LNCAP (cell line): ENCODE data around the gene IL34.

Experiments used
- TF ChIP-seq, protein P1 (sequence below): fragments of 450-650 bp; IDR thresholded peaks from 2 replicates; pipeline ENCODE4 v1.5.1; 2017; ENCODE audit warnings: mild to moderate bottlenecking

Gene IL34

DNA sequence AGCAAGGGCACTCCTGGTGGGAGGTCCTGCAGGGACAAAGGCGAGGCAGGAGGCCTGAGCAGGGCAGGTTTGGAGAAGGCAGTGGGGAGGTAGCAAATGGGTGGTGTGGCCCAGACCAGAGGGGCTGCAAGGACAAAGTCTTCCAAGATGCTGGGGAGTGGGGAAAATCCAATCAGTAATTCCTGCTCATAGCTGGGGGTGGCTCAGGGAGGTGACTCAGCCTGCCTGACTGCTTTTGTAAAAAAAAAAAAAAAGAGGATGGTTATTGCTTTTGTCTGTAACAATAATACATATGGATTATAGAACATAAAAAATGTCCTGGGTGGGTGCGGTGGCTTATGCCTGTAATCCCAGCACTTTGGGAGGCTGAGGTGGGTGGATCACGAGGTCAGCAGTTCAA is 5.2 kb downstream of the IL34 start:
- TF ChIP-seq, protein P1, sequence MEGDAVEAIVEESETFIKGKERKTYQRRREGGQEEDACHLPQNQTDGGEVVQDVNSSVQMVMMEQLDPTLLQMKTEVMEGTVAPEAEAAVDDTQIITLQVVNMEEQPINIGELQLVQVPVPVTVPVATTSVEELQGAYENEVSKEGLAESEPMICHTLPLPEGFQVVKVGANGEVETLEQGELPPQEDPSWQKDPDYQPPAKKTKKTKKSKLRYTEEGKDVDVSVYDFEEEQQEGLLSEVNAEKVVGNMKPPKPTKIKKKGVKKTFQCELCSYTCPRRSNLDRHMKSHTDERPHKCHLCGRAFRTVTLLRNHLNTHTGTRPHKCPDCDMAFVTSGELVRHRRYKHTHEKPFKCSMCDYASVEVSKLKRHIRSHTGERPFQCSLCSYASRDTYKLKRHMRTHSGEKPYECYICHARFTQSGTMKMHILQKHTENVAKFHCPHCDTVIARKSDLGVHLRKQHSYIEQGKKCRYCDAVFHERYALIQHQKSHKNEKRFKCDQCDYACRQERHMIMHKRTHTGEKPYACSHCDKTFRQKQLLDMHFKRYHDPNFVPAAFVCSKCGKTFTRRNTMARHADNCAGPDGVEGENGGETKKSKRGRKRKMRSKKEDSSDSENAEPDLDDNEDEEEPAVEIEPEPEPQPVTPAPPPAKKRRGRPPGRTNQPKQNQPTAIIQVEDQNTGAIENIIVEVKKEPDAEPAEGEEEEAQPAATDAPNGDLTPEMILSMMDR = no peak

DNA sequence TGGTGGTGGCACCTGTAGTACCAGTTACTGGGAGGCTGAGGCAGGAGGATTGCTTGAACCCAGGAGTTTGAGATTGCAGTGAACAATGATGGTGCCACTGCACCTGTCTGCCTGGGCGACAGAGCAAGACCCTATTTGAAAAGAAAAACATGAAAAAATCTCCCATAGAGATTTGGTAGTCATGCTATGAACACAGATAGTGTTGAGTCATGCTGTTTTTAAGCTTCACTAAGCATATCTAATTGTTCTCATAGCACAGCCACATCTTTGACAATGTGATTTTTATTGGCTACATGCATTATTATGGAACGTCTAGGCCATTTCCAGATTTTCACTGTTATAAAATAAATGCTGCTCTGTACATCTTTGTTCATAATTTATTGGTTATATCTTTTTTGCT is 6.0 kb downstream of the IL34 start:
- TF ChIP-seq, protein P1 = no peak

DNA sequence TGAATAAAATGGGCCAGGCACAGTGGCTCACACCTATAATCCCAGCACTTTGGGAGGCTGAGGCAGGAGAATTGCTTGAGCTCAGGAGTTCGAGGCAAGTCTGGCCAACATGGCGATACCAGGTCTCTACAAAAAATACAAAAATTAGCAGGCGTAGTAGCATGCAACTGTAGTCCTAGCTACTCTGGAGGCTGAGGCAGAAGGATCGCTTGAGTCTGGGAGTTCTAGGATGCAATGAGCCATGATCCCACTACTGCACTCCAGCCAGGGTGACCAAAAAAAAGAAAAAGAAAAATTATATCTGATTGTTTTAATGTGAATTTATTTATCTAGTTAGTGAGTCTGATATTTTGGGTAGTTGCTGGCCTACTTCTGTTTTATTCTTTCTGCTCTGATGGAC is 7.0 kb downstream of the IL34 start:
- TF ChIP-seq, protein P1 = no peak

DNA sequence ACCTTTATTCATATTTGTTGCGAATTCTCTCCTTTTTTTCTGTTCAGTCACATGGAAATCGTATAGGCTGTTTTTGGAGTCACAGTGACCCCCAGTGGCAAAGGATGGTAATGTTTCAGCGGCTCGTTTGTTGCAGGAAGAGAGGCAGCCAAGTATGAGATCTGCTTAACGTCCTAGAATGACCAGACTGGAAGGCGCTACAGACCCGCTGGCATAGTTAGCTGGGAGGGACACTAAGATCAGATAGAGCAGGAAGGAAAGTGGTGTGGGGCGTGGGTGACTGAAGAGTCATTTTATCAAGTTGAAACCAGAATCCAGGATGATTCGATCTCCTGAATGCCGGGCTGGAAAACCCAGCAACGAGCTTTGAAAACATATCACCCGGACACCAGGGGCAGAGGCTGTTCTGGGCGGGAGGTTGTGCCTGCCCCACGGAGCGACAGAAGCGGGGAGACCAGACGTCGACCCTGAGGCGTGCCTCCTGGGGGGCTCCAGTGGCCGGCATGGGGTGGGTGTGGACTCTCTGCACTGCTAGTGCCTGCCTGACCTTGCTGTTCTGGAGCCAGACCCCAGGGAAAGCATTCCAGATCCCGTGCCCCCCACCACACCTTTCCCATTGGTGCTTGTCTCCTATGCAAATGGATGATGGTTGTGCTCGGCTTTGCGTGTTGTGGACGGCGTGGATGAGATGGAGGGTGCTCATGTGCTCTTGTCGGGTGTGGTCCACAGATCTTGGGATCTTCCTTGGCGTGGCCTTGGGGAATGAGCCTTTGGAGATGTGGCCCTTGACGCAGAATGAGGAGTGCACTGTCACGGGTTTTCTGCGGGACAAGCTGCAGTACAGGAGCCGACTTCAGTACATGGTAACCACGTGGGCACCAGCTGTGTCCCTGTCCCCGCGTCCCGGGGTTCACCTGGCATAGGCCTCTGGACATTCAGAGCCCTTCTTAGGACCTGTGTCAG is 7.7 kb downstream of the IL34 start:
- TF ChIP-seq, protein P1 = peak; percentile 83

DNA sequence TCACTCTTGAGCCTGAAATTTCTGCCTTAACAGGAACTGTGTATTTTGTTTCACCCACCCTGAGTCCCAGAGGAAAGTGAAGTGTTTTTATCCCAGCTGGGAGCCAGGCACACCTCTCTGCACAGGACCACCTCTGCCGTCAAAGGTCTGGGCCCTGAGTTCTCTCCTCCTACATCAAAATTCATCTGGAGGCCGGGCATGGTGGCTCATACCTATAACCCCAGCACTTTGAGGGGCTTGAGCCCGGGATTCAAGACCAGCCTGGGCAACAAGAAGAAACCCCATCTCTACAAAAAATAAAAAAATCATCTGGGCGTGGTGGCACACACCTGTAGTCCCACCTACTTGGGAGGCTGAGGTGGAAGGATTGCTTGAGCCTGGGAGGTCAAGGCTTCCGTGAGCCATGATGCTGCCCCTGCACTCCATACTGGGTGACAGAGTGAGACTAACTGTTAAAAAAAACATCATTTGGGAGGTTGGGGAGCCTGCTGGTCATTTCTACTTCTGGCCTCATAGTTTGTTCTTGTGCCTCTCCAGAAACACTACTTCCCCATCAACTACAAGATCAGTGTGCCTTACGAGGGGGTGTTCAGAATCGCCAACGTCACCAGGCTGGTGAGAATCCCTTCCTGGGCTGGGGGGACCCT is 9.8 kb downstream of the IL34 start:
- TF ChIP-seq, protein P1 = no peak

DNA sequence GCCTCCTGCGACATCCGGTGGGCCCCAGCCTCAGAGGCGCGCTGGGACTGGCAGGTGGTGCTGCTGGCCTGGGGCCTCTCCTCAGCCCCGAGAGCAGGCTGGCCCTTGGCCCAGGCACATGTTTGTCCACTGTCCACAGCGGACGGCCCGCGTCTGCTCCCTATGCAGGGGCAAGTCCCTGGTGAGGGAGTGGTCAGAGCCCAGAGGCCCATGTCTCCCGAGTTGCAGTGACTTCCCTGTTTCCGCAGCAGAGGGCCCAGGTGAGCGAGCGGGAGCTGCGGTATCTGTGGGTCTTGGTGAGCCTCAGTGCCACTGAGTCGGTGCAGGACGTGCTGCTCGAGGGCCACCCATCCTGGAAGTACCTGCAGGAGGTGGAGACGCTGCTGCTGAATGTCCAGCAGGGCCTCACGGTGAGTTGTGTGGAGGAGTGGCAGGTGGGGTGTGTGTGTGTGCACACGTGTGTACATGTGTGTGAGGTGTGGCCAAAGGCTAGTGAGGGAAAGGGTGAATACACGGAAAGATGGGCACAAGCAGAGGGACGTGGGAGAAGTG is 10.4 kb downstream of the IL34 start:
- TF ChIP-seq, protein P1 = no peak

DNA sequence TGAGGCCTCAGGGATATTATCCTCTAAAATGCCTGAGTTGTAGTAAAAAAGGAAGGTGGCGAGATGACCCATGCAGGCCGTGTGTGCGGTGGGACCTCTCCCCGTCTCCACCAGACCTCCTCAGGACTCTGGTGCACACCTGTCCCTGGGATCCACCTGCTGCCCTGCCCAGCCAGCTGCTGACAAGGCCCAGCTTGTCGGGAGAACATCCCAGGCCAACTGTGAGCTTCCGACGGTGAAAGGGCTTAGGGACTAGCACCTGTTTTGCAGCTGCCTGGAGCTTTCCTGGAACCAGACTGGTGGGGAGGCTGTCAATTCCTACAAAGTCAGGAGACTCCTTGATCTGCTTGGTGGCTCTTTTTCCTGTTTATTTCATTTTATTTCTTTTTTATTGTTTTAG is 11.6 kb downstream of the IL34 start:
- TF ChIP-seq, protein P1 = no peak
